NK-92 (cell line): Measurements from ENCODE around the gene RBBP8NL.
"Not testable (repeated sequence)": the region's sequence is repeated elsewhere in the genome, so short reads cannot be mapped to it uniquely, and the experiment has no call there.

ENCODE experiments used
- DNase-seq: peaks from one replicate; lab custom pipeline; 2025; ENCODE audit not compliant: unreplicated experiment; lab: John Stamatoyannopoulos, UW

Gene RBBP8NL

GRCh38 chr20:62376112-62377063 is 51.0 kb downstream of the RBBP8NL start:
- DNase-seq: no peak

DNA sequence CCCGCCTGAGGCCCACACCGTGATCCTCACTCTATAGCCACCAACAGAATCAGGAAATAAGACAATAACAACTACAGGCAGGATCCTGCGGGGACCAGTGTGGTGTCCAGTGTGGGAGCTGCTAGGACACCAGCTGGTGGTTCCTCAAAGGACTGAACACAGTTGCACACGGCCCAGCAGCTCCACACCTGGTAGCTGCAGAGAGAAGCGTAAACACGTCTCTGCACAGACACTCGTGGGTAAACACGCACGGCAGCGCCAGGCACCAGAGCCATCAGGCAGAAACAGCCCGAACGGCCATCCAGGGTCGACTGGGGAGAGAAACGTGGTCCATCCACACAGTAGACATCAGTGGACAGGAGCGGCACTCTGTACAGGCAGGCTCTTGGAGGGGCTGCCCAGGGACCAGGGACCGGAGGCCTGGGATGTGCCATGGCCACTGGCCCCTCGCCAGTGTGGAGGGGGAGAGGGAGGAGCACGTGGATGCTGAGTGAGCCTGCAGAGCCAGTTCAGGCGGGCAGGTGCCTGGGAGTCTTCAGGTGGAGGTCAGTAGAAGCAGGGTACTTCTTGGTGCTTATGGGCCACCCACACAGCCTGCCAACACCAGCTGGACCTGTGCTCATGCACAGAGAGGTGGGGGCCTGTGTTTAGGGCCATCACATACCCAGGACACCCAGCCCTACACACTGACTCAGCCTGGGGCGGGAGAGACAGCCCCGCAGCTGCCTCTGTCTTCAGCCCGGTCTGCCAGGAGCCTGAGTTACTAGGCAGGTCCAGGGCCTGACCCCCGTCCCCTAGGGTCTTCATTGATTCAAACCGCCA is 52.8 kb downstream of the RBBP8NL start:
- DNase-seq: no peak

- not testable (repeated sequence) for DNase-seq
Measured at GRCh38 chr20:62373631-62374179, 53.6 kb downstream of the RBBP8NL start.

- no peak for DNase-seq
Measured at GRCh38 chr20:62372042-62372993, 55.0 kb downstream of the RBBP8NL start.

- no peak for DNase-seq
Measured at GRCh38 chr20:62371588-62372041, 55.7 kb downstream of the RBBP8NL start.

GRCh38 chr20:62370807-62371587 is 56.3 kb downstream of the RBBP8NL start:
- no peak for DNase-seq

DNA sequence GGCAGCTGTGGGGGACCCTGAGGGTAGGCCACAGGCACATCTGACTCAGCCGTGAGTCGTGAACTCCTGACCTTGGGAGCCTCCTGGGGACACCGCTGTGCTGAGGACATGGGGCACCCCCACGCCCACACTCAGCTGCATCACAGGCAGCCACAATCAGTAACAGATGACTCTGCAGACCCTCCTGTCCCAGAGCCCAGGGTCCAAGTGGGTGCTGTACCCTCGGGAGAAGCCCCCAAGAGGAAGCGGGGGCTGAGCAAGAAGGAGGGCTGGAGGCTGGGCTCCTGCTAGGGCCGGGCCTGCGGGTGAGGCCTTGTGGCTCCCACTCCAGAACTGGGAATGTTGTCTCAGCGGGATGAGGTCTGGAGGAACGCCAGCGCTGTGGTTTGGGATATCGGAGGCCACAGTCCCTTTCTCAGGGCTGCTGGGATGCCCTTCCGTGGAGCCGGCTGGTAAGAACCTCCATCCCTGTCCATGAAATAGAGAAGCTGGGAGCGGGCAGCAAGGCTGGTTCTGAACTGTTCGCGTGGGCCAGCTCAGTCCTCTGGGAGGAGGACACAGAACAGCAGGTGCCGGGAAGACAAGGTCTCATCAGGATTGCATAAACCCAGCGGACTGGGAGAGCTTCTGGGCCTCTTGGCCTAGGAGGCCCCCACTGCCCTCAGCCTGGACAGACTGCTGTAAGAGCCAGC is 57.1 kb downstream of the RBBP8NL start:
- no peak for DNase-seq

DNA sequence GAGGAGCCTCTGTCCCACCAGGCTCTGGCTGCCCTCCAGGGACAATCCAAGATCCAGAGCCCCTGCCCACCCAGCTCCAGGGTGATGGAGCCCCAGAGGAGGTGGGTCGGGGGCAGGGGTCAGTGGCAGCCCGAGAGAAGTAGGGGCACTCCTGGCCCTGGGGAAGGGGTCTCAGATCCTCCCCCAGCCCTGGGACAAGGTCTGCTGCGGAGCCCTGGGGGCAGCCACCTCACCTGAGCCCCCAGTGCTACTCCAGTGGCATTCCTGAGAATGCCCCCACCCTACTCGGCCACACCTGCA is 57.6 kb downstream of the RBBP8NL start:
- no peak for DNase-seq

DNA sequence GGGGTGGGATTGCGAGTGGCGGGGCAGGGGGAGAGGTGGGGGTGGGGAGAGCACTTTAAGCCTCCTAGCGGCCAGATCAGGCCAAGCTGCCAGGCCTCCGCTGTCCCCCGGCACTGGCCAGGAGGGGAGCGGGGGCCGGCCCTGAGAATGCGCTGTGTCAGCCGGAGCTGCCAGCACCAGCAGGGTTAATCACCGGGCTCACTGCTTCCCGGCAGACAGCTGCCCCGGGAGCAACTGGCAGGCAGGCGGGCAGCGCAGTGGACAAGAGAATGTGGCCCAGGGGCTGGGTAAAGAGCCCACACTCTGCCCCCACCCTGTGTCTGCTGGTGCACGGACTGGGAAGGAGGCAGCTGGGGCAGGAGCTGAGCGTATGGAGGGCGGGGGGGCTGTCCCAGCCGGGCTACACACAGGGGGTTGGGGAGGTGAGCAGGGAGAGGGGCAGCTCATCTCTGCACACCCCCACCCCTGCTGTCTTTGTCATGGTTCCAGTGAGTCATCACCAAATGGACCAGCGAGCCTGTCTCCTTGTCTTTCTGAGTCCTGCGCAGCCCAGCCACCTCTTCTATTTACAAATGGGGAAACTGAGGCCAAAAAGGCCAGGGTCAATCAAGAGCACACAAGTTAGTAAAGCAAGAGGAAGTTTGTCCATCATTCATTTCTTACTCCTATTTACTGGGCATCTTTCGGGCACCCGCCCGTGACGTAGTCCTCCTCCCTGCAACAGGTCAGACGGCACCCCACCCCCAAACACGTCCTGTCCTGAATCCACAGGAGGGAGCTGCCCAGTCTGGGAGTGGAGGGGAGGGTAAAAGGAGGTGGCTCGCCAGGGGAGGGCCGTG is 58.1 kb downstream of the RBBP8NL start:
- no peak for DNase-seq

GRCh38 chr20:62368392-62368975 is 58.9 kb downstream of the RBBP8NL start:
- no peak for DNase-seq

DNA sequence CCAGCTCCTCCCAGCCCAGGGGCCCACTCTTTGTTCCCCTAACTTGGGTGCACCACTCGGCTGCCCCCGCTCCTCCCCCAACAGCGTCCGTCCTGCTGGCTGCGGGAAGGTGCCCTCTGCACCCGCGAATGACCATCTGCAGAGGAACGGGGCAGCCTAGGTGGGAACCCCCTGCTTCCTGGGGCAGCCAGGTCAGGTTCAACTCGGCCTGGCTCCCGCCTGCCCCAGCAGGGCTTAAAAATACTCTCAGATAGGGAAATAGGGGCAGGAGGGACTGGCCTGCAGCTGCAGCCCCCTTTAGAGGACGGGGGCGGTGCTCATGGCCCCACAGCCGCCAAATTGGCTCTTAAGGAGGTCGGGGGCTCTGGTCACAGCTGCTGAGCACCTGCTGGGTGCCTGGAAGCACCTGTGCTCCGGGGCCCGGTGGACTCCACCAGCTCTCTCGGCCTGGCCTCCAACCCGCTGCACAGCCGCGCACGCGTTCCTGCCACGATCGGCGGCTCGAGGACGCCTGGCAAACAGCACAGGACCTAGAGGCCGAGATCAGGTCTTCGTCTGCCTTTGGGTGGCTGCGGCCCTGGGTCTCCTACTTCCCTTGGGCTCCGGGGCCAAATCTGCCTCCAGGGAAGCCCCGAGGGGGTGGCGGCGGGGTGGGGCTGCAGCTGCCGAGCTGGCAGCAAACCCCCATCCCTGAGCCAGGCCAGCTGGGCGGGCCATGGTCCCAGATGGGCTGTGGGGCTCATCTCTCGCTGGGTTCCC is 59.5 kb downstream of the RBBP8NL start:
- DNase-seq: no peak

GRCh38 chr20:62367136-62367632 is 60.2 kb downstream of the RBBP8NL start, which contains the start of gene LAMA5:
Gene LAMA5 (minus strand): TSS chr20:62367312. CDS start chr20:62367245, 67 bp downstream.
- no peak for DNase-seq

DNA sequence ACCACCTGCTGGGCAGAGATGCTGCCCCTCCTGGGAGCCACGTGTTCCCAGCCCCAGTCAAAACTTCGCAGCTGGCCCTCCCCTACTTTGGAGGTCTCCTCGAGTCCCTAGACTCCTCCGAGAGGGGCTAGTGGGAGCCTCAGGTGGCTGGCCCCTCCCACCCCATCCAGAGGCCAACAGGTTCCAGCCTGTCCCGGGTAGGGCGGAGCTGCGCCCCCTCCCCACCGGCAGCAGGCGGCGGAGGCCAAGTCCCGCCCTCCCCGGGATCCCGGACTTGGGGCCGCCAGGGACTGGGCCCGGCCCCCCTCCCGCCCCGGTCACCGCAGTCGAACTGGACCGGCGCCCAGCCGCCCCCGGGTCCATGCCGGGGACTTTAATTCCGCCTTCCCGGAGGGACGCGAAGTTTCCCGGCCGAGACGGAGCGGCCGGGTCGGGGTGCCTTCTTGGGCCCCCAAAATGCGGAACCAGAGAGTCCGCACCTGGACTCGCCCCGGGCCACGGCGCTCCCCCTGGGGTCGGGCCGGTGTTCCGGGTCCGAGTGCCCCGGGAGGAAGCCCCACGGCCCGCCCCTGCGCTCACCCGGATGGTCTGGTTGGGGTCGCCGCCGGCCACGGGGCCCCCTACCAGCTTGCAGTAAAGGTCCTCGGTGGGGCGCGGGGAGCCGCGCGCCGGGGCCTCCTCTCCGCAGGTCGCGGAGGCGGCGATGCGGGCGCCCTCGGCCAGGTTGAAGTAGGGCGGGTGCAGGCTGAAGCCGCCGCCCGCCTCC is 60.8 kb downstream of the RBBP8NL start:
- no peak for DNase-seq

DNA sequence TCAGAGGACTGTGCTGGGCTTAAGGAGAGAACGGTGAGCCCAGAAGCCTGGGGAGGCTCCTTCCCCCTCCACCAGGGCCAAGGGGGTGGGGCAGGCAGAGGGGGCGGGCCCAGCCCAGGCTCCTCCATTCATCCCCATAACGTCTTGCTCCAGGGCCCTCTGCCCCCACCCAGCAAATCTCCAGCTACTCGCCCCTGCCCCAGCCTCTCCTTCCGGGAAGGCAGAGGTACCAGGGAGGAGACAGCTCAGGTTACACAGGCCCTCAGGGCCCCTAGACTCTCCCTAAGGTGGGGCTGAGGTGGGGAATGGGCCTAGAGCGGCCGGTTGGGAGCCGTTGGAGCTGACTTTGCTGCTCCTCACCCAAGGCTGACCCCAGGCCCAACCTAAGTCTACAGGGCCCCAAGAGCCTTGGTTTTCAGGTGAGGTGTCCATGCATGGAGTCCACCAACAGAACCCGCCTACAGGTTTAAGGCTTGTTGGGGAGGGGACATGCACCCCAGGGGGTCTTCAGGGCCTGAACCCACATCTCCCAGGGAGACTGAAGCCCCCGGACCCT is 61.4 kb downstream of the RBBP8NL start:
- DNase-seq: no peak

DNA sequence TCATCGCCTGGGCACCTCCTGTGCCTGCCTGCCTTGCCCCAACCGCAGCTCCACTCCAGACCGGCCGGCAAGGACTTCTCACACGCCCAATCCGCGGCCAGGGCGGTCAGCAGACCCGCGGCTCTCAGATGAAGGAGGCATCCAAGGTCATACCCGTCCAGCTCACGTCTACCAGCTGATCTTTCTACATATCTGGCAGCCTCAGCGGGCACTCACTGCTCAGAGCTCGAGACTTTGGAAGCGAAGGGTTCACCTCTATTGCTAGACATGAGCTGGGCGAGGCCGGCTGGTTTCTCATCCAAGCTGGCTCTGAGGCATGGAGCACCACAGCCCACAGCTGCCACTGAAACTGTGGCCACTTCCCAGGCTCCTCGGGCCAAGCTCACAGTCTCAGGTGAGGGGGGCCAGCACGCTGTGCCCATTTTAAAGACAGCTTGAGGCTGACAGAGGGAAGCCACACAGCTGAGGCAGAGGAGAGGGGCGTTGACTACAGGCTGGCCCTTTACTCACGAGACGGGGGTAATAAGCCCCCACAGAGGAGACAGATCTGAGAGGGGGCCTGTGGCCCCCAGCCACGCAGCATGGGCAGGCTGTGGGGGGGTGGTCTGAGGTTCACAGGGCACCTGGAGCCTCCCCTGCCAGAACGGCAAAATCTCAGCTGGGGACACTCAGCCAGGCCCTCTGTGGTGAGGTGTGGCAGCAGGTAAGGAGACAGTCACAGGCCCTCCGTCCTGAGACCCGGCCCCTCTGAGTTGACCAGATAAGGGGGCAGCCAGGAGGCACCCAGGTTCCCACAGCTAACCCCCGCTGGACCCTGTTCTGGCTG is 62.2 kb downstream of the RBBP8NL start:
- DNase-seq: no peak
